ENCODE data around the gene GAPT.

DNA sequence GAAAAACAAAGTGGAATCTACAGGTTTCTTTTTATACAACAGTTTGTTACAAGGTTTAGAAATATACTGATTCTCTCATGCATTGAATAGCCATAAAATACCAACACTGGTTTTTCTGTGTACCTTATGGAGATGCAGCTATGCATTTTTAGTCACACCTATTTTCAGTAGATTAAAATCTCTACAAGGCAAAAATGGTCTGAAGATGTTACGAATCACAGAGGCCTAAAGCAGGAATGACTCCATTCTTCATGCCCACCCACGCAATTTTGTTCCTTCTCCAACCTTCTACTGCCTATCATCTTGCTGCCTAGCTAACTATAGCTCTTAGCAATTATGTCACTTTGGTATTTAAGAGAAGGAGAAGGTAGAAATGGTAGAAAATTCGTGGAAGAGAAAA, 41.2 kb upstream of the GAPT start:
- TF ChIP-seq EP300 (conservative IDR thresholded peaks at IDR 0.05; ENCODE audit: poor library complexity, severe bottlenecking), result no peak
- TF ChIP-seq SMC3 (conservative IDR thresholded peaks at IDR 0.05; ENCODE audit: poor library complexity), result no peak
- TF ChIP-seq, protein P1, sequence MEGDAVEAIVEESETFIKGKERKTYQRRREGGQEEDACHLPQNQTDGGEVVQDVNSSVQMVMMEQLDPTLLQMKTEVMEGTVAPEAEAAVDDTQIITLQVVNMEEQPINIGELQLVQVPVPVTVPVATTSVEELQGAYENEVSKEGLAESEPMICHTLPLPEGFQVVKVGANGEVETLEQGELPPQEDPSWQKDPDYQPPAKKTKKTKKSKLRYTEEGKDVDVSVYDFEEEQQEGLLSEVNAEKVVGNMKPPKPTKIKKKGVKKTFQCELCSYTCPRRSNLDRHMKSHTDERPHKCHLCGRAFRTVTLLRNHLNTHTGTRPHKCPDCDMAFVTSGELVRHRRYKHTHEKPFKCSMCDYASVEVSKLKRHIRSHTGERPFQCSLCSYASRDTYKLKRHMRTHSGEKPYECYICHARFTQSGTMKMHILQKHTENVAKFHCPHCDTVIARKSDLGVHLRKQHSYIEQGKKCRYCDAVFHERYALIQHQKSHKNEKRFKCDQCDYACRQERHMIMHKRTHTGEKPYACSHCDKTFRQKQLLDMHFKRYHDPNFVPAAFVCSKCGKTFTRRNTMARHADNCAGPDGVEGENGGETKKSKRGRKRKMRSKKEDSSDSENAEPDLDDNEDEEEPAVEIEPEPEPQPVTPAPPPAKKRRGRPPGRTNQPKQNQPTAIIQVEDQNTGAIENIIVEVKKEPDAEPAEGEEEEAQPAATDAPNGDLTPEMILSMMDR (IDR thresholded peaks at IDR 0.05; ENCODE audit: poor library complexity, severe bottlenecking), result no peak
- no peak for TF ChIP-seq EZH2 (IDR thresholded peaks at IDR 0.05; ENCODE audit: borderline replicate concordance, insufficient read depth, low read length, poor library complexity, severe bottlenecking)
- TF ChIP-seq POLR2AphosphoS5 (IDR thresholded peaks at IDR 0.05), result no peak
- no peak for TF ChIP-seq MXI1 (conservative IDR thresholded peaks at IDR 0.05; ENCODE audit: poor library complexity, severe bottlenecking)
- TF ChIP-seq, protein P2, sequence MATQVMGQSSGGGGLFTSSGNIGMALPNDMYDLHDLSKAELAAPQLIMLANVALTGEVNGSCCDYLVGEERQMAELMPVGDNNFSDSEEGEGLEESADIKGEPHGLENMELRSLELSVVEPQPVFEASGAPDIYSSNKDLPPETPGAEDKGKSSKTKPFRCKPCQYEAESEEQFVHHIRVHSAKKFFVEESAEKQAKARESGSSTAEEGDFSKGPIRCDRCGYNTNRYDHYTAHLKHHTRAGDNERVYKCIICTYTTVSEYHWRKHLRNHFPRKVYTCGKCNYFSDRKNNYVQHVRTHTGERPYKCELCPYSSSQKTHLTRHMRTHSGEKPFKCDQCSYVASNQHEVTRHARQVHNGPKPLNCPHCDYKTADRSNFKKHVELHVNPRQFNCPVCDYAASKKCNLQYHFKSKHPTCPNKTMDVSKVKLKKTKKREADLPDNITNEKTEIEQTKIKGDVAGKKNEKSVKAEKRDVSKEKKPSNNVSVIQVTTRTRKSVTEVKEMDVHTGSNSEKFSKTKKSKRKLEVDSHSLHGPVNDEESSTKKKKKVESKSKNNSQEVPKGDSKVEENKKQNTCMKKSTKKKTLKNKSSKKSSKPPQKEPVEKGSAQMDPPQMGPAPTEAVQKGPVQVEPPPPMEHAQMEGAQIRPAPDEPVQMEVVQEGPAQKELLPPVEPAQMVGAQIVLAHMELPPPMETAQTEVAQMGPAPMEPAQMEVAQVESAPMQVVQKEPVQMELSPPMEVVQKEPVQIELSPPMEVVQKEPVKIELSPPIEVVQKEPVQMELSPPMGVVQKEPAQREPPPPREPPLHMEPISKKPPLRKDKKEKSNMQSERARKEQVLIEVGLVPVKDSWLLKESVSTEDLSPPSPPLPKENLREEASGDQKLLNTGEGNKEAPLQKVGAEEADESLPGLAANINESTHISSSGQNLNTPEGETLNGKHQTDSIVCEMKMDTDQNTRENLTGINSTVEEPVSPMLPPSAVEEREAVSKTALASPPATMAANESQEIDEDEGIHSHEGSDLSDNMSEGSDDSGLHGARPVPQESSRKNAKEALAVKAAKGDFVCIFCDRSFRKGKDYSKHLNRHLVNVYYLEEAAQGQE (IDR thresholded peaks at IDR 0.05; ENCODE audit: borderline replicate concordance), result no peak
- TF ChIP-seq RAD21 (conservative IDR thresholded peaks at IDR 0.05), result no peak
- TF ChIP-seq TAF1 (IDR thresholded peaks at IDR 0.05; ENCODE audit: low read depth), result no peak

Data from neural cell (in vitro differentiated cells).